Parathyroid adenoma (tissue), 2 donors: ENCODE results near the gene UBAP1.
"Not testable (repeated sequence)": the region's sequence is repeated elsewhere in the genome, so short reads cannot be mapped to it uniquely, and the experiment has no call there.

ENCODE experiments used
- H2AFZ ChIP-seq: fragments of 300-600 bp; sonication (generic); one replicate; pipeline ENCODE4 v1.7.0; 2017; ENCODE audit warnings: antibody characterized with exemption, mild to moderate bottlenecking
- H3K27ac ChIP-seq: fragments of 300-600 bp; sonication (generic); one replicate; pipeline ENCODE4 v1.7.0; 2017
- H3K27me3 ChIP-seq: fragments of 300-600 bp; sonication (generic); one replicate; pipeline ENCODE4 v1.7.0; 2017; ENCODE audit warnings: low read length; ENCODE audit not compliant: control insufficient read depth, insufficient read depth
- H3K36me3 ChIP-seq: fragments of 300-600 bp; sonication (generic); one replicate; pipeline ENCODE4 v1.7.0; 2017; ENCODE audit warnings: low read length; ENCODE audit not compliant: control insufficient read depth, insufficient read depth
- H3K4me1 ChIP-seq: fragments of 300-600 bp; sonication (generic); one replicate; pipeline ENCODE4 v1.7.0; 2017; ENCODE audit warnings: control low read depth
- H3K4me2 ChIP-seq: fragments of 300-600 bp; sonication (generic); one replicate; pipeline ENCODE4 v1.7.0; 2017; ENCODE audit warnings: low read length
- H3K4me3 ChIP-seq: fragments of 300-600 bp; sonication (generic); one replicate; pipeline ENCODE4 v1.7.0; 2017; ENCODE audit warnings: low read depth, low read length
- H3K79me2 ChIP-seq: fragments of 300-600 bp; sonication (generic); one replicate; pipeline ENCODE4 v1.7.0; 2017; ENCODE audit warnings: control low read depth
- H3K9ac ChIP-seq: fragments of 300-600 bp; sonication (generic); one replicate; pipeline ENCODE4 v1.7.0; 2017; ENCODE audit warnings: mild to moderate bottlenecking
- H3K9me3 ChIP-seq: fragments of 300-600 bp; sonication (generic); one replicate; pipeline ENCODE4 v1.7.0; 2017; ENCODE audit warnings: low read length; ENCODE audit not compliant: control insufficient read depth
- TF ChIP-seq, protein P1 (sequence below): fragments of 300-600 bp; sonication (generic); IDR thresholded peaks from one replicate; pipeline ENCODE4 v1.7.0; 2017; ENCODE audit warnings: antibody characterized with exemption, mild to moderate bottlenecking
- donor health status: primary hyperparathyroidism.

UBAP1 gene

DNA sequence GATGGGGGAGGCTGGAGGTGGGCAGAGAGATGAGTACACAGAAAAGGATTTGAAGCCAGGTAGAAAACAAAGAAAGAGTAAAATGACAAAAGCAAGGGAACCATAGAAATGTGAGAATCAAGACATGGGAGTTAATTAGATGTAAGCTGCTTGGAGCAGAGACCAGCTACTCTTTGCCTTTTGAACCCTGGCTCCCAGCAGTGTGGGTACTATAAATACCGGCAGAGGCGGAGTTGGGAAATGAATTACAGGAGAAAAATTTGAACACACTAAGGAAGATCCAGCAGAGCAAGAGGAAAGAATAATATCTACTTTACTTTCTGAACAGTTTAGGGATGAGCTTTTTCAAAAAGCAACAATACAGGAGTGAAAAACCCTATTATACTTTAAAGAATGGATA is 113.7 kb downstream of the UBAP1 start:
- Histone ChIP-seq H3K4me1 (no peaks in the 10 kb centered on the region), H3K79me2 (no peaks in the 10 kb centered on the region), H2AFZ (no peak overlapping the region), H3K9ac (no peak overlapping the region), H3K9me3 (no peaks in the 10 kb centered on the region), H3K27me3 (no peaks in the 10 kb centered on the region), H3K4me2 (no peak overlapping the region), H3K27ac (no peak overlapping the region), H3K36me3 (no peaks in the 10 kb centered on the region), H3K4me3 (no peak overlapping the region)
- TF ChIP-seq, protein P1, sequence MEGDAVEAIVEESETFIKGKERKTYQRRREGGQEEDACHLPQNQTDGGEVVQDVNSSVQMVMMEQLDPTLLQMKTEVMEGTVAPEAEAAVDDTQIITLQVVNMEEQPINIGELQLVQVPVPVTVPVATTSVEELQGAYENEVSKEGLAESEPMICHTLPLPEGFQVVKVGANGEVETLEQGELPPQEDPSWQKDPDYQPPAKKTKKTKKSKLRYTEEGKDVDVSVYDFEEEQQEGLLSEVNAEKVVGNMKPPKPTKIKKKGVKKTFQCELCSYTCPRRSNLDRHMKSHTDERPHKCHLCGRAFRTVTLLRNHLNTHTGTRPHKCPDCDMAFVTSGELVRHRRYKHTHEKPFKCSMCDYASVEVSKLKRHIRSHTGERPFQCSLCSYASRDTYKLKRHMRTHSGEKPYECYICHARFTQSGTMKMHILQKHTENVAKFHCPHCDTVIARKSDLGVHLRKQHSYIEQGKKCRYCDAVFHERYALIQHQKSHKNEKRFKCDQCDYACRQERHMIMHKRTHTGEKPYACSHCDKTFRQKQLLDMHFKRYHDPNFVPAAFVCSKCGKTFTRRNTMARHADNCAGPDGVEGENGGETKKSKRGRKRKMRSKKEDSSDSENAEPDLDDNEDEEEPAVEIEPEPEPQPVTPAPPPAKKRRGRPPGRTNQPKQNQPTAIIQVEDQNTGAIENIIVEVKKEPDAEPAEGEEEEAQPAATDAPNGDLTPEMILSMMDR: no peak

DNA sequence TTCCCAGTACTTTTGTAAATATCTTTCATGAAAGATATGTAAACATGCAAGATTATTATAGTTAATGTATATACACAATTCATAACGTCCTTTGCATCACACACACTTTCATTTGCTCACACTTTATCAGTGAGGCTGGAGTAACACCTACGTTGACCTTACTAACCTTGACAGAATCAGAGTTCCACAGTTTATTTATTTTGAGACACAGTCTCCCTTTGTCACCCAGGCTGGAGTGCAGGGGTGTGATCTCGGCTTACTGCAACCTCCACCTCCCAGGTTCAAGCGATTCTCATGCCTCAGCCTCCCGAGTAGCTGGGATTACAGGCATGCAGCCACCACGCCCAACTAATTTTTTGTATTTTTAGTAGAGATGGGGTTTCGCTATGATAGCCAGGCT is 122.2 kb downstream of the UBAP1 start:
- not testable (repeated sequence) for H2AFZ ChIP-seq, H3K4me1 ChIP-seq, H3K9me3 ChIP-seq, H3K27me3 ChIP-seq, H3K4me2 ChIP-seq, H3K27ac ChIP-seq, H3K4me3 ChIP-seq, H3K36me3 ChIP-seq, H3K79me2 ChIP-seq, H3K9ac ChIP-seq
